ENCODE data around the gene ACADS. TPM values are rescaled to one million over a fixed set of nuclear protein-coding genes. Genes with fewer than 3 reads are reported as not detected.
"Not testable (repeated sequence)": the region's sequence is repeated elsewhere in the genome, so short reads cannot be mapped to it uniquely, and the experiment has no call there.

ACADS gene
- total RNA-seq, 8 experiments from 2014 or later, result 5.3 to 18.9 (median 7.3) TPM

DNA sequence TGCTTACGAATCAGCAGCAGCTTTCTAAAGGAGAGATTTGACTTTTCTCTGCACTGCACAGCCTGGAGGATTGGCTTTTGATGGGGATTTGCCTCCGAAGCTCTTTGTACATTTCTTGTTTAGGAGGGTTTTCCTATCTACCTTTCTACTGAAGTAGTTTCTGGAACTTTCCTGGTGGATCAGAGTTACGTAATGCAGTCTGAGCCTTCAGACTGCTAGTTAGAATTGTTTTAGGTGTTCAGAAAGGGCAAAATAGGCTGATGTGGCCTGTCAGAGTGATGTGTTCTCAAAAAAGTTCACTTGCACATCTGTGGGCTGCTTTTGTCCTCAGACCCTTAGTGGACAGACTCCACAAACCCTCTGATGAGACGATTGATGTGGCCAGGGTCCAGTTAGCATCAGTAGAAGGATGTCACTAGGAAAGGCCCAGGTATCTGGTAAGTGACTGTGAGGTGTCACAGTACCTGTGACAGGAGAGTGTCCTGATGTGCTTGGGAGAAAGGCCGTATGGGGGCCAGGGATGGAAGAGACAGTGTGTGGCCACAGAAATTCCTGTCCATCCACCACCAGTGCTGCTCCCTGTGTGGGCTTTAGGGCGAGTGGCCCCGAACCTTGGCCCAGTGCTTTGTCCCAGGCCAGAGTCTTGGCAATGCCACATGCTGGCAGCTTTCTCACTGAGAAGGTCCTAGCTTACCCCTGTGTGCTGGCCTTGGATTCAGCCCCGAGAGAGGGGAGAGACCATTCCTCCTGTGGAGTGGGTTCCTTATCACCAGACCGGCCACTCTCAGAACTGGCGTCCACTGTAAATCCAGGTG lies 4.4 kb upstream of the ACADS start:
- in situ Hi-C loops (cut with MboI; ENCODE audit: low pct_unique_long_range_greater_than_20kb in 2 of 9, low sequenced_read_pairs in 9 of 9, unreplicated experiment in 9 of 9), result no loop called here
- WGBS, 10 experiments, result 60 to 100% (median 93%) methylated on average over 1 to 6 of the region's 10 CpGs; no CpG with 5 or more reads in 2 of the 10 experiments
- ATAC-seq (replicated peaks in 6 of 8), result no peak
- no peak overlapping the region for H3K27ac ChIP-seq
- peaks cover 7 to 8% of the 10 kb centered on the region in 2 donors for H3K4me1 ChIP-seq (replicated peaks in 1 of 2)
- H3K4me3 ChIP-seq, result no peak overlapping the region

DNA sequence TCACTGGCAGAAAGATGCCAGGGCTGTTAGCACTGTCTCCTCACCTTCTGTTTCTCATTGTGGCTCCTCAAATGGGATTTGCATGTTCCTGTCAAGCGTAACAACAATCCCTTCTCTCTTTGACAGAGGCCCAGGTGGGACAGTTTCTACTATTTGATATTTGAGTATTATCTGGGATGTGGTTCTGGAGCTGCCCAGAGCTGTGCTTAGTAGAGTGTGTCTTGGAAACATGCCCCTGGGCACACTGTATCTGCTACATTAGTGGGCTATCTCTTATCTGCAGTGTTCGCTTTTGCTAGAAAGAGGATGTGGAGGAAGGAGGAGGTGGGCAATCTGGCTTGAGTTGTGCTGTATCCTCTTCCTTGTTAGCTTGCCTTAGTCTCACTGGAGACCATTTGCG lies 3.8 kb upstream of the ACADS start:
- H3K27ac ChIP-seq, result no peak overlapping the region
- in situ Hi-C loops (cut with MboI; ENCODE audit: low pct_unique_long_range_greater_than_20kb in 2 of 9, low sequenced_read_pairs in 9 of 9, unreplicated experiment in 9 of 9), result no loop called here
- ATAC-seq (replicated peaks in 6 of 8), result no peak
- peaks cover 9 to 10% of the 10 kb centered on the region in 2 donors for H3K4me1 ChIP-seq (replicated peaks in 1 of 2)
- no peak overlapping the region for H3K4me3 ChIP-seq
- 80 to 100% (median 98%) methylated on average over 1 to 3 of the region's 3 CpGs; no CpG with 5 or more reads in 2 of the 10 experiments for WGBS, 10 experiments

DNA sequence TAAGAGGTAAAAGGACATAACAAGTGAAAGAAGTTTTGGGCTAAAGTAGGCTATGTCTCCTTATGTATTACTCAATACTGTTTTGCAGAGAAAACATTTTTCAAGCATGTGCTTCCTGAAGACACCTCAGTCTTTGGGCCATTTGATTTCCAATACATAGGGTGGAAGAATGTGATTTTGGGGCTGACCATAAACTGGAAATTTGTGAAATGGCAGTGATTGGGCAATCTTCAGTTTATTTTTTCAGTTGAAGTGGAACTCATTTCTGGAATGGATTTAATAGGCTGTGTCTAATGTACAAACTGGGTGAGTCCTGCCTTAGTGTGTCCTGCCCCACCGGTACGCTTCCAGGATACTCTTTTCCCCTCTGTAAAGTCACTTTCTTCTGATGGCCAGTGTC lies 2.8 kb upstream of the ACADS start:
- Histone ChIP-seq H3K4me1 (replicated peaks in 1 of 2) (peaks cover 9 to 10% of the 10 kb centered on the region in 2 donors), H3K27ac (no peak overlapping the region), H3K4me3 (no peak overlapping the region)
- ATAC-seq (replicated peaks in 6 of 8), result no peak
- in situ Hi-C loops (cut with MboI; ENCODE audit: low pct_unique_long_range_greater_than_20kb in 2 of 9, low sequenced_read_pairs in 9 of 9, unreplicated experiment in 9 of 9), result no loop called here
- 89 to 100% (median 100%) methylated on average over 1 to 2 of the region's 2 CpGs; no CpG with 5 or more reads in 3 of the 10 experiments for WGBS, 10 experiments

DNA sequence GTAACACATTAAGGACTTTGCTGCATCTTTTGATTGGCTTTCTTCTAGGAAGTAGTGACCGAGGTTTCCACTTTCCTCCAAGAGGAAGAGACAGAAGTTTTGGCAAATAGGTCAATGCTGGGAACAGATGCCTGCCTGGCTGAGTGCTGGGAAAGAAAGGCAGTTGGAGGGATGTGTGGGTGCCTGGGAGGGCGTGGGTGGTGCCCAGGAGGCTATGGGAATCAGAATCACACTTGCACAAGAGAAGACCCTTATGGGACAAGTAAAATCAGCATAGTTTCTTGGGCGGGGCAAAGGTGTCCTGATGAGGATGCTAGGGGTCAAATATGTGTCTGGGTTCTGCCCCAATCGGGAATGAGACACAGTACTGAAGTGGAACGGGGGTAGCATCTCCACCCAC lies 906 bp upstream of the ACADS start:
- WGBS, 10 experiments, result 35 to 90% (median 60%) methylated on average over 1 to 4 of the region's 5 CpGs; no CpG with 5 or more reads in 1 of the 10 experiments
- Histone ChIP-seq H3K4me3 (no peak overlapping the region), H3K27ac (no peak overlapping the region), H3K4me1 (replicated peaks in 1 of 2) (peaks cover 9 to 10% of the 10 kb centered on the region in 2 donors)
- in situ Hi-C loops (cut with MboI; ENCODE audit: low pct_unique_long_range_greater_than_20kb in 2 of 9, low sequenced_read_pairs in 9 of 9, unreplicated experiment in 9 of 9), result loop anchor here in 1 of 9 experiments (25.0 kb wide), 1 partner anchor 238 kb away; no protein-coding TSS in a partner anchor
- ATAC-seq (replicated peaks in 6 of 8), result no peak

DNA sequence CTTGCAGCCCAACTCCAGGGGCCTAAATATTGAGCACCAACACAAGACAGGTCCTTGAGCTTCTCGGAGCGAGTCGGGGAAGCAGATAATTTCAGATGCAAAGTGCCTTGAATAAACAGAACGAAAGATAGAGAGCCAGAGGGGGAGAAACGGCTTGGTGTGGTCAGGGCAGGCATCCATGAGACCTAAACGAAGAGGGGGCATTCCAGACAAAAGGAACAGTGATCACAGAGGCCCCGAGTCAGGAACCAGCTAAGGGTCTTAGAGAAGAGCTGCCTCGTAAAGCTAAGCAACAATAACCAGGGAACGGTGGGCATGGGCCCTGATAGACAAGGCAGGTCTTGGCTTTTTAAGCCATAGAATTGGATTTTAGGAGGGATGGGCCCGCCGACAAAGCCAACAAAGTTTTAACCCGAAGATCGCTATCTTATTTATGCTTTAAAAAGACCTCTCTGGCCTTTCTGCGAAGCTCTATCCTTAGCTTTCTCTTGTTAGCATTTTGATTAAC lies 421 bp upstream of the ACADS start:
- ATAC-seq (replicated peaks in 6 of 8), result peak in 7 of 8 experiments; percentile 2 to 37 (median 32)
- Histone ChIP-seq H3K4me1 (replicated peaks in 1 of 2) (peaks cover 9 to 10% of the 10 kb centered on the region in 2 donors), H3K27ac (no peak overlapping the region), H3K4me3 (peak overlapping the region; percentile 36 to 55 (median 50))
- in situ Hi-C loops (cut with MboI; ENCODE audit: low pct_unique_long_range_greater_than_20kb in 2 of 9, low sequenced_read_pairs in 9 of 9, unreplicated experiment in 9 of 9), result loop anchor here in 1 of 9 experiments (25.0 kb wide), 1 partner anchor 237 kb away; no protein-coding TSS in a partner anchor
- WGBS, 10 experiments, result 10 to 39% (median 21%) methylated on average over 2 to 10 of the region's 14 CpGs

DNA sequence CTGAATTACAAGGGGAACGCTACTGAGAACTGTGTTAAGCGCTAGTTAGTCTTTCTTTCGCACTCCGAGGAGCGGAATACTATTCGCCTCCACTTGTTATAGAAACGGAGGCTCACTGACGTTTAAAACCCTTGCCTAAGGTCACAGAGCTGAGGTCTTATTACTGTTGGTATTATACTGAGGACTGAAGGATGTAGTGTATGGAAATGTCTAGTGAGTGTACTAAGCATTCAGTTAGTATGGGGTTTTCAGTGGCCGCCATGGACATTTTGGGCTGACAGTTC lies 826 bp downstream of the ACADS start:
- no peak for ATAC-seq (replicated peaks in 6 of 8)
- WGBS, 10 experiments, result 40 to 100% (median 85%) methylated on average over 1 to 8 of the region's 9 CpGs; no CpG with 5 or more reads in 1 of the 10 experiments
- no peak overlapping the region for H3K27ac ChIP-seq
- in situ Hi-C loops (cut with MboI; ENCODE audit: low pct_unique_long_range_greater_than_20kb in 2 of 9, low sequenced_read_pairs in 9 of 9, unreplicated experiment in 9 of 9), result loop anchor here in 1 of 9 experiments (25.0 kb wide), 1 partner anchor 236 kb away; no protein-coding TSS in a partner anchor
- H3K4me1 ChIP-seq (replicated peaks in 1 of 2), result peaks cover 9 to 10% of the 10 kb centered on the region in 2 donors
- no peak overlapping the region for H3K4me3 ChIP-seq

DNA sequence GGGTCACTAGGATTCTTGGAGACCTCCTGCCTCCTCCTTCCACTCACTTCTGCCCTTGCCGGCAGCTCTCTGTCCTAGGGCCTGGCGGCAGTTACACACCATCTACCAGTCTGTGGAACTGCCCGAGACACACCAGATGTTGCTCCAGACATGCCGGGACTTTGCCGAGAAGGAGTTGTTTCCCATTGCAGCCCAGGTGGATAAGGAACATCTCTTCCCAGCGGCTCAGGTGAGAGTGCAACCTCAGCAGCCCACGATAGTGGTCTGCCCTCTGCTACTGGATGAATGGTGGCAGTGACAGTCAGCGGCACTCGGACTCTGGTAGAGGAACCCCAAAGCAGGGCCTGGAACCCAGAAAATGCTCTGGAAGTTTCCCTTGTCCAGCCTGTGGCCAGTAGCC lies 1.3 kb downstream of the ACADS start:
- whole genome bisulfite sequencing, 10 experiments, result 80 to 100% (median 95%) methylated on average over 1 to 3 of the region's 9 CpGs; no CpG with 5 or more reads in 5 of the 10 experiments
- ATAC-seq (replicated peaks in 6 of 8), result no peak
- no peak overlapping the region for H3K4me3 ChIP-seq
- peaks cover 9 to 10% of the 10 kb centered on the region in 2 donors for H3K4me1 ChIP-seq (replicated peaks in 1 of 2)
- in situ Hi-C loops (cut with MboI; ENCODE audit: low pct_unique_long_range_greater_than_20kb in 2 of 9, low sequenced_read_pairs in 9 of 9, unreplicated experiment in 9 of 9), result loop anchor here in 1 of 9 experiments (25.0 kb wide), 1 partner anchor 235 kb away; no protein-coding TSS in a partner anchor
- no peak overlapping the region for H3K27ac ChIP-seq

DNA sequence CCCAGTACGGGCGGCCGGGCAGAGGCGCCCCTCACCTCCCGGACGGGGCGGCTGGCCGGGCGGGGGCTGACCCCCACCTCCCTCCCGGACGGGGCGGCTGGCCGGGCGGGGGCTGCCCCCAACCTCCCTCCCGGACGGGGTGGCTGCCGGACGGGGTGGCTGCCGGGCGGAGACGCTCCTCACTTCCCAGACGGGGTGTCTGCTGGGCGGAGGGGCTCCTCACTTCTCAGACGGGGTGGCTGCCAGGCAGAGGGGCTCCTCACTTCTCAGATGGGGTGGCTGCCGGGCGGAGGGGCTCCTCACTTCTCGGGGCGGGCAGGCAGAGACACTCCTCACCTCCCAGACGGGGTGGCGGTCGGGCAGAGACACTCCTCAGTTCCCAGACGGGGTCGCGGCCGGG lies 6.6 kb downstream of the ACADS start:
- not testable (repeated sequence) for ATAC-seq (replicated peaks in 6 of 8); H3K4me3 ChIP-seq; H3K27ac ChIP-seq; H3K4me1 ChIP-seq (replicated peaks in 1 of 2)
- in situ Hi-C loops (cut with MboI; ENCODE audit: low pct_unique_long_range_greater_than_20kb in 2 of 9, low sequenced_read_pairs in 9 of 9, unreplicated experiment in 9 of 9), result loop anchor here in 1 of 9 experiments (25.0 kb wide), 1 partner anchor 230 kb away; no protein-coding TSS in a partner anchor
- WGBS, 10 experiments, result no CpG with 5 or more reads among the region's 35 CpGs

DNA sequence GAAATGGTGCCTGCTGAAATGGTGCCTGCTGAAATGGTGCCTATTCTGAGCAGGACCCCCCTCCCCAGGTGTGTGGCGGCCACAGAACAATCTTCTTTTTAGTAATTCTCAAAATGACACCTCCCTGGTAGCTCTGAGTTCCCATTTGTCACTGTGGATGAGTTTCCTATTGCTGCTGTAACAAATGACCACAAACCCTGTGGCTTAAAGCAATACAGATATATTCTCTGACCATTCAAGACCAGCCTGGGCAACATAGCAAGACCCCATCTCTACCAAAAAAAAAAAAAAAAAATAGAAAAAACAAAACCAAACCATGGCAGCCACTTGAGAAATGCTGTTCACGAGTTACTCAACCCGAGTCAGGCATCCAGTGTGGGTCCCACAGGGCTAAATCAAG lies 7.9 kb downstream of the ACADS start:
- Histone ChIP-seq H3K4me1 (replicated peaks in 1 of 2) (no peaks in the 10 kb centered on the region), H3K4me3 (no peak overlapping the region), H3K27ac (no peak overlapping the region)
- ATAC-seq (replicated peaks in 6 of 8), result no peak
- in situ Hi-C loops (cut with MboI; ENCODE audit: low pct_unique_long_range_greater_than_20kb in 2 of 9, low sequenced_read_pairs in 9 of 9, unreplicated experiment in 9 of 9), result loop anchor here in 1 of 9 experiments (25.0 kb wide), 1 partner anchor 229 kb away; no protein-coding TSS in a partner anchor
- 60 to 91% (median 75%) methylated on average over 1 to 3 of the region's 3 CpGs; no CpG with 5 or more reads in 5 of the 10 experiments for WGBS, 10 experiments

DNA sequence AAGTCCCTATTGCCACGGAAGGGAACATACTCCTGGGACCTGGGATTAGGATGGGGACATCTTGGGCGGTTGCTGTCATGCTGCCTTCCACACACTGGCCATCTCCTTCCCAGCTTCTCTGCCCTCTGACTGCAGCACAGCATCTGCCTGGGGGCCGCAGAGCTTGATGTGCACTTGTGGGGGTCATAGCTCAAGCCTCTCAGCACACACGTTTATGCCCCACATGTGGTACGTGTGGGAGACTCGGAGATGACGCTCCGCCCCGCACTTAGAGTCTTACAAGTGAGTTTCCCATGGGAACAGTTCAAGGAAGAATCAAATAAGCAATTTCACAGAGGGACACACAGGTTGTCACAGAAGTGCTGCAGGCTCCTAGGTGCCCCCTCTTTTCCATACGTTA lies 8.6 kb downstream of the ACADS start:
- in situ Hi-C loops (cut with MboI; ENCODE audit: low pct_unique_long_range_greater_than_20kb in 2 of 9, low sequenced_read_pairs in 9 of 9, unreplicated experiment in 9 of 9), result loop anchor here in 1 of 9 experiments (25.0 kb wide), 1 partner anchor 228 kb away; no protein-coding TSS in a partner anchor
- Histone ChIP-seq H3K4me3 (no peak overlapping the region), H3K4me1 (replicated peaks in 1 of 2) (no peaks in the 10 kb centered on the region), H3K27ac (no peak overlapping the region)
- WGBS, 10 experiments, result 83 to 100% (median 97%) methylated on average over 1 to 7 of the region's 10 CpGs; no CpG with 5 or more reads in 4 of the 10 experiments
- ATAC-seq (replicated peaks in 6 of 8), result no peak

DNA sequence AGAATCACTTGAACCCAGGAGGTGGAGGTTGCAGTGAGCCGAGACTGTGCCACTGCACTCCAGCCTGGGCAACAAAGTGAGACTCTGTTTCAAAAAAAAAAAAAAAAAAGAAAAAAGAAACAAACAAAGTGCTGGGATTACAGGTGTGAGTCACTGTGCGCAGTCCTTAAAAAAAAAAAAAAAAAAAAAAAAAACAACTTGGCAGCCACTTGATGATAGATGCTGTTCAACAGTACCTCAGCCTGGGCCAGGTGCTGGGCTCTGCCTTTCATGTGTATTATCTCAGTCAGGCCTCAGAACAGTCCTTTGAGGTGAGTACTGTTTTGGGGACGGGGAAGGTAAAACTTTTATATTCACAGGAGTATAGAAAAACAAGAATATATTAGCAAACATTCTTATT lies 9.6 kb downstream of the ACADS start:
- Histone ChIP-seq H3K27ac (no peak overlapping the region), H3K4me1 (replicated peaks in 1 of 2) (no peaks in the 10 kb centered on the region), H3K4me3 (no peak overlapping the region)
- no peak for ATAC-seq (replicated peaks in 6 of 8)
- 82 to 100% (median 90%) methylated on average over 1 to 2 of the region's 3 CpGs; no CpG with 5 or more reads in 1 of the 10 experiments for WGBS, 10 experiments
- in situ Hi-C loops (cut with MboI; ENCODE audit: low pct_unique_long_range_greater_than_20kb in 2 of 9, low sequenced_read_pairs in 9 of 9, unreplicated experiment in 9 of 9), result loop anchor here in 1 of 9 experiments (25.0 kb wide), 1 partner anchor 227 kb away; no protein-coding TSS in a partner anchor

DNA sequence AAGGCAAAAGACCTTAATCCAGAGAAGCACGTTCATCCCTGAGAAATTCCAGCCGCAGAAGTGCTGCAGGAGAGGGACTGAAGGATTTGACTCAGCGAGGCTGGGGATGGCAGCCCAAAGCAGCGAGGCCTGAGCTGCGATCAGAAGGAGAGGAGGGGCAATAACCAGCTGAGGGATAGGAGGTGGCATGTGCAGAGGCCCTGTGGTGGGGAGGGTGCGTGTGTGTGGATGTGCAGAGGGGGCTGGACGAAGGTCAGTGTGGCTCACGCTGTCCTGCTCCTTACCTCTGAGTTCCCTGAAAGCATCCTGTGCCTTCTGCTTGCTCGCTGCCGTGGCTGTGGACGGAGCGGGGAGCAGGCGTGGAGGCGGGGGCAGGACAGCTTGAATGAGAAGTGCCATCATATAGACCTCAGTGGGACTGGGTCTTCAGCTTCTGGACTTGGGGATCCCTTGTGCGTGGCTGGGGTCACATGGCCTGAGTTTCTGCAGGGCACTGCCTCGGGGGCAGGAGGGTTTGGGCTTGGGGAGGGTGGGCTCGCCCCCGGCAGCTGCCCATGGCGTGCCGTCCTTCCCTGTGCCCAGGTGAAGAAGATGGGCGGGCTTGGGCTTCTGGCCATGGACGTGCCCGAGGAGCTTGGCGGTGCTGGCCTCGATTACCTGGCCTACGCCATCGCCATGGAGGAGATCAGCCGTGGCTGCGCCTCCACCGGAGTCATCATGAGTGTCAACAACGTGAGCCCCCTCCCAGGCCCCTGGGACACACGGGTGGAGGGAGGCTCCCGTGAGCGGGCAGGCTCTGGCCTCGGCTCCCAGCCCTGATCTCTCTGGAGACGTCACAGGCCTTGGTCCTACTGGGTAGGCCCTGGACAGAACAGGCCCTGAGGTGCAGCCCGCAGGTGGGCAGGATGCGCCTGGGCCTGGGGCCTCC lies 11.0 kb downstream of the ACADS start:
- WGBS, 10 experiments, result 60 to 100% (median 89%) methylated on average over 1 to 6 of the region's 38 CpGs; no CpG with 5 or more reads in 4 of the 10 experiments
- no peaks in the 10 kb centered on the region for H3K4me1 ChIP-seq (replicated peaks in 1 of 2)
- ATAC-seq (replicated peaks in 6 of 8), result no peak
- H3K27ac ChIP-seq, result no peak overlapping the region
- in situ Hi-C loops (cut with MboI; ENCODE audit: low pct_unique_long_range_greater_than_20kb in 2 of 9, low sequenced_read_pairs in 9 of 9, unreplicated experiment in 9 of 9), result loop anchor here in 1 of 9 experiments (25.0 kb wide), 1 partner anchor 226 kb away; no protein-coding TSS in a partner anchor
- H3K4me3 ChIP-seq, result no peak overlapping the region

Data from motor neuron (in vitro differentiated cells).